ENCODE measurements around the gene ADK.
"Not testable (repeated sequence)": the region's sequence is repeated elsewhere in the genome, so short reads cannot be mapped to it uniquely, and the experiment has no call there.

Gene ADK

GRCh38 chr10:74145133-74145532 lies 5.9 kb upstream of the ADK start:
- DNase-seq (ENCODE audit: low read depth): peak; percentile 77

- DNase-seq (ENCODE audit: low read depth): not testable (repeated sequence)
Observed at GRCh38 chr10:74146980-74147379, 4.0 kb upstream of the ADK start.

DNA sequence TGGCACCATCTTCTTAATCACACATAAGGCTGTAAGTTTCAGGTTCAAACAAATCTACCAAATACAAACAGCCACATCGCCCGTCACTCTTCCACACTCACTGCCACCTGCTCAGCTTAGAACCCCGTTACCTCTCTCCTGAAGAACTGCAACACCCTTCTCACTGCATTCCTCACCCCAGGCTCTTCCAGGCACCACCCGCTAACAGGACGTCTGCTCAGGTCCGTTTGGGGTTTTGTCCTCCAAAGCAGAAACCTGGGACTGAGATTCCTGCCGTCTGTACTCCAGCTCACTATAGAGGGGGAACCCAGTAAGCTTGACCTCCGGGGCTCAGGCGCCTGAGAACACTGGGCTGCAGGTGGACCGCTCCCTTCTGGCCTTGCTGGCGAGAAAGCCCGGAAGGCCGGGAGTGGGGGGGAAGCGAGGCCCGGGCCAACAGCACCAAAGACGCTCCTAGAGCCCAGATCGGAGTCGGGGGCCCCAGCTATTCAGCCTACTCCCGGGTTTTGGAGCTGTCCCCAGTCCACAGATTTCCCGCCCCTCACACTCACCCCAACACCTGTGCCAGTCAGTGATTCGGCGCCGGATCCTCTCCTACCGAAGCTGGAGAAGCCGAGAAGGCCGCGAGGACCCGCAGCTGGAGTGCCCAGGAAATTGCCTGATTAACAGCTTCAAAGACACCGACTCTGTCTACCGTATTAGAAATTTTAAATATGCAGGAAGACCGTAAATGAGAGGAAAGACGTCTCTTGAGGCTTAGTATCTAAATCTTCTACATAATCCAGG lies 624 bp upstream of the ADK start, which contains the start of gene AP3M1:
Gene AP3M1 (minus strand): TSS at position 625 of the 786 bp plus-strand sequence. CDS start 12,449 bp downstream, outside the sequence.
- DNase-seq (ENCODE audit: low read depth): no peak

DNA sequence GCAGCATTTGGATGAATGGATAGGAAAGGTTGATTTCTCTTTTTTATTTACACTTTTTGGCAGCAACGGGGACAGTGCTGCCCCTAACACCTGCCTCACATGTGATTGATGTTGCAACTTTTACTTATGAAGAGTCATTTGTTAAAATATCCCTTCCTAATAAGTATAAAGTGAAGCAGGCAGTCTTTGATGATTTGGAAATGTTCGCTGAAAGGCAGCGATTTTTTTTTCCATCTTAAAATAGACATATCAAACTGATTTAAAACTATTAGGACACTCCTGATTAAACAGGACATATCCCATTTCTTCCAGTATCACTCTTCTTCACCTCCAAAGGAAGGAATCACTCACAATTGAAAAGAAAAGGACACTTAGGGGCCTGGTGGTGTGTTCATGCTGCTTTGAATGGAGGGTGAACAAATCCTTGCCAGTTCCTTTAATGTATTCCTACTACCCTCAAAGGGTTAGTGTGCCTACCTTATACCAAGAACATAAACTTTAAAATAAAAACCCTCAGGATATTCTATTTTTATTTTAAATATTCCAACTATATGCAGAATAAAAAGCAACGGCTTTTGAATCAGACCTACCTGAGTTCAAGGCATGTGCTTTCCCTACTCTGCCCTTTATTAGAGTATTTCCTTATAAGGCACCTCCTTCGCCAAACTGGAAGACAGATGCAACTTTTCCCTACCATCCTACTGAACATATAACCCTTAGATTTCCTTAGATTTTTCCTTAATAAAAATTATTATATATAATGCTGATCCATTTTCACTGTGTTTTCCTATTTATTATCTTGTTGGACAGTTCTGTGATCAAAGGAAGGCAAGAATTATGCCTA lies 1.1 kb downstream of the ADK start:
- DNase-seq (ENCODE audit: low read depth): no peak

- peak; percentile 66 for DNase-seq (ENCODE audit: low read depth)
Observed at GRCh38 chr10:74153123-74153522, 2.1 kb downstream of the ADK start.

GRCh38 chr10:74153676-74154075 lies 2.7 kb downstream of the ADK start:
- DNase-seq (ENCODE audit: low read depth): no peak

DNA sequence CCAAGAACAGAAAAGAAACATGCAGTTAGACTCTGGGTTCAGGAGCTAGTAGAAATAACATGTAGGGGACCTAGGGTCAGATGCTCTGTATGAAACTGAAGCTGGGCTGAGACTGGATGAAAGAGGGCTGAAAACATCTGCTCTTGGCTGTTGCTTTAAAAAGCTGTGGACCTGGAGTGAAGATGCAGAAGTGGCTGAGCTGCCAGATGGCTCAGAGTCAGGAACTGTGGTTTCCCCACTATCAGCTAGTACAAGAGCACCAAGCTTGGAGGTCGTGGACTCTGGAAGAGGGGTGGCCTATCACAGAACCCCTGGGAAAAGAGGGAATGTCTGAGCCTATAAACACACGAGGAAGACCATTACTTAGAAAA lies 5.9 kb downstream of the ADK start:
- peak; percentile 9 for DNase-seq (ENCODE audit: low read depth)

DNA sequence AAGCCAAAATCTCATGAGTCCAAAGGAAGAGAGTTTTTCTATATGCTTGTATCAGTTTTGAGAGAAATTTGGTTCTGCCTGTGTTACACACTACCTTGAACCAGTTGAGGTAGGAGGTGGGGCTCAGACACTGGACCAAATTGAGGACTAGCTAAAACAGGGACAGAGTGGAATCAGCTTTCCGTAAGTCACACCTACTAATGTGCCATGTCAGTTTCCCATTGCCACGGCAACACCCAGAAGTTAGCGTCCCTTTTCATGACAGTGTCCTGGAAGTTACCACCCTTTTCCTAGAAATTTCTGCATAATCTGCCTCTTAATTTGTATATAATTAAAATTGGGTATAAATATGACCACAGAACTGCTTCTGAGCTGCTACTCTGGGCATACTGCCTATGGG lies 9.0 kb downstream of the ADK start:
- no peak for DNase-seq (ENCODE audit: low read depth)

GRCh38 chr10:74163319-74164068 lies 12.5 kb downstream of the ADK start:
- no peak for DNase-seq (ENCODE audit: low read depth)

GRCh38 chr10:74164716-74165529 lies 13.9 kb downstream of the ADK start:
- DNase-seq (ENCODE audit: low read depth): no peak

DNA sequence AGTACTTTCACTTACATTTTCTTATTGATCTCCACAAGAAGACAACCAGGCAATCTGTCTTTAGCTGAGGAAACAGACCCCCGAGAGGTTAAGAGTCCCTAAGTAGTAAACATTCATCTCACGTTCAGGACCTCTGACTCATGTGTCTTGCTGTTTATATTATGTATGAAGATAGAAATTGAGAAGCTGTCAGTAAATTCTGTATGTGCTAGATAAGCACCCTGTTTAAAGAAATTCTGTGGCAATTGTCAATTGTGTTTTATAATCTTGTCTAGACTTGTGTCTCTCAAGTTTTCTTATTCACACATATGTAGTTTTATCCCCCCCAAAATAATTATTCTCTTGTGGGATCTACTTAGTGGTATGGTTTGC lies 14.5 kb downstream of the ADK start:
- no peak for DNase-seq (ENCODE audit: low read depth)

DNA sequence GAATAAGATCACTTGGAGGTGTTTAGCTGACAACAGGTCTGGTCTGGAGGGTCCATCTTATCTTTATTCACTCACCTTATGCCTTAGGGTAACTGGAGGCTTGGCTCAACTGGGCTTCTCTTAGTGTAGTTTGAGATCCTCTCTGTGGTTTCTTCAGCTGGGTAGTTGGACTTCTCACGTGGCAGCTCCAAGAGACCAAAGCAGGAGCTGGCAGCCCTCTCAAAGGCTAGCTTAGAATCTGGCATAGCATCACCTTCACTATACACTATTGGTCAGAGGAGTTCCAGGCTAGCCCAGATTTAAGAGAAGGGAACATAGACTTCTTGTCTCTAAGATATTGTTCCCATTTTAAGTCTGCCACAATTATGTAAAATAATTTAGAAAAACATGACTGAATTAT lies 16.4 kb downstream of the ADK start:
- no peak for DNase-seq (ENCODE audit: low read depth)

- DNase-seq (ENCODE audit: low read depth): no peak
Observed at GRCh38 chr10:74171625-74172024, 20.6 kb downstream of the ADK start.

GRCh38 chr10:74174521-74174920 lies 23.5 kb downstream of the ADK start:
- no peak for DNase-seq (ENCODE audit: low read depth)

GRCh38 chr10:74175510-74176379 lies 24.7 kb downstream of the ADK start:
- DNase-seq (ENCODE audit: low read depth): no peak

GRCh38 chr10:74176380-74177139 lies 25.5 kb downstream of the ADK start:
- DNase-seq (ENCODE audit: low read depth): peak; percentile 97

GRCh38 chr10:74177140-74177677 lies 26.2 kb downstream of the ADK start:
- no peak for DNase-seq (ENCODE audit: low read depth)

DNA sequence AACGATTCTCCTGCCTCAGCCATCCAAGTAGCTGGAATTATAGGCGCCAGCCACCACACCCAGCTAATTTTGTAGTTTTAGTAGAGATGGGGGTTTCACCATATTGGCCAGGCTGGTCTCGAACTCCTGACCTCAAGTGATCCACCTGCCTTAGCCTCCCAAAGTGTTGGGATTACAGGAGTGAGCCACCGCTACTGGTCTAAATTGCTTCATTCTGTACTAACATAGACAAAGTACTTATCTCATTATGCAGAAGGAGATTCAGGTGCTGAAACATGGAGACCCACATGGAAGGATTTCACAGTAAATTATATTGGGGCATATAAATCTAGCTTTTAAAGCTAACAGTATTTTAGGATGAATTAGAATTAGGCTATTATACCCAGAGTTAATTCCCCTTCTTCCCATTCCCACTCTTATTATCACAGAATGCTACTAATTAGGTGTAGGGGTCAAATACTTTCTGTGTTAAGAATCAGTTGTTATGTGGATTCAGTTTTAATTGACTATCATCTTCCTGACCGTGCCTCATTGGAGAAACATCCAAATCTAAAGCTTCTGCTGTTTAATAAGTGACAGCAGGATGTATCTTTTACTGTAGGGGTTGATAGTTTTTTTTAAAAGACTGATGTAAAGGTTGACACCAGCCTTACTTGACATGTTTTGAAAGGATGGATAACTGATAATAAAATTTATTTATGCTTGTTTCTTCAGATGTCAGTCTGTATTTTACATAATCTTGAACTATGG lies 27.2 kb downstream of the ADK start:
- DNase-seq (ENCODE audit: low read depth): no peak

Measured in fibroblast of gingiva (primary cell).